ENCODE data around the gene RNF223. TPM values are rescaled to one million over a fixed set of nuclear protein-coding genes. Genes with fewer than 3 reads are reported as not detected.

RNF223 gene
- total and polyA plus RNA-seq, 2 of the 13 experiments (the other 11 are each of a cell fraction or from before 2014, with no cell fraction given): 0.03 TPM; not detected in 1

DNA sequence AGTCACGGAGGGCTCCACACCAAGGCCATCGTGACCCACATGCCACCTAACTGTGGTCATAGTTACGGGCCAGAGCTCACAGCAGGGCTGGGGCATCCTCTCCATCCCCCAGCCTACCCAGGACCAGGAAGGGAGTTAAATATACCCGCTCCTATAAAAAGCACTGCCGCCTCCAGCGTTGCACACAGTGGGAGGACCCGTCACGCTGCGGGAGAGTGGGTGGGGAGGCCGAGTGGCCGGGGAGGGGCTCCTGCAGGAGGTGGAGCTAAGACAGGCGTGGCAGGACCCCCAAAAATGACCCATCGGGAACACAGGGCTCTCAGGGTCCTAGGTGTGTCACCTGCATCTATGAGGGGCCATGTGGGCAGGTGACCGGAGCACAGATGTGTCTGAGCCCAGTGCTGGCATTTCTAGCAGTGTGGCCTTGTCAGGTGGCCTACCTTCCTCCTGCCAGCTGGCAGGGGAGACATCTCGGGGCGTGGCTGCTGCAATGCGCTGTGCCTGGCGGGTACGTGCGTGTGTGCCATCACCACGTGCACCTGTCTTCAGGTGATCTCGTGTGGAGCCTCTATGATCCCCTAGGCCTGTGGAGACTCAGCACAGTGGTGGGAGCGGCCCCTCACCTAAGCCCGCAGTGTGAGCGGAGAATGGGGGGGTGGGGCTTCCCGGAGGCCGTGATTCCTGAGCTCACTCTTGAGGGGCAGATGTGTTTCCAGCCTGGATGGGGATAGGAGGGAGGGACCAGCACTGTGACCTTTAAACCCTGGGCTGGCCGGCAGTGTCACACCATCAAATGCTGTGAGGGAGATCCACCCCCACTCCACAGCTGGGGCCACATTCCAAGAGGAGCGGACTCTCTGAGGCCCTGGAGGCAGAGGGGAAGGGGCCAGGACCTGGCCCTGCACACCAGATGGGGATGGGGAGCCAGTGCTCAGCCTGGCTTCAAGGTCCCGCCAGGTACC is 36.5 kb downstream of the RNF223 start (continued):
- TF ChIP-seq ZNF24 (IDR thresholded peaks at IDR 0.05): no peak
- TF ChIP-seq ZNF691 (CRISPR knock-in tag; IDR thresholded peaks at IDR 0.05; ENCODE audit: borderline replicate concordance, low read depth): peak; percentile 51; the same call in 1 of the 2 replicates
- TF ChIP-seq ZBTB42 (CRISPR knock-in tag; IDR thresholded peaks at IDR 0.05): 0 out of 2 replicates have a peak, but pooled peaks have one; percentile 50
- TF ChIP-seq MAFK (conservative IDR thresholded peaks at IDR 0.05 in 1 of 2, IDR thresholded peaks at IDR 0.05 in 1 of 2; ENCODE audit: low read length in 2 of 2): no peak
- no peak for TF ChIP-seq NFE2L1 (CRISPR knock-in tag; IDR thresholded peaks at IDR 0.05; ENCODE audit: borderline replicate concordance)
- peak; percentile 90 for TF ChIP-seq HNF4G (IDR thresholded peaks at IDR 0.05; ENCODE audit: borderline replicate concordance, low read depth, low read length)
- peak; percentile 76; the same call in 1 of the 2 replicates for TF ChIP-seq HNF4G (CRISPR knock-in tag; IDR thresholded peaks at IDR 0.05; ENCODE audit: borderline replicate concordance, low read depth)
- no peak for TF ChIP-seq ZSCAN12 (CRISPR knock-in tag; IDR thresholded peaks at IDR 0.05)
- peak; percentile 60; the same call in 1 of the 2 replicates for TF ChIP-seq ZMYM4 (CRISPR knock-in tag; IDR thresholded peaks at IDR 0.05)
- TF ChIP-seq MED1 (CRISPR knock-in tag; IDR thresholded peaks at IDR 0.05): peak; percentile 41; the same call in 1 of the 2 replicates
- TF ChIP-seq GABPA (IDR thresholded peaks at IDR 0.05; ENCODE audit: low read depth, low read length): no peak
- TF ChIP-seq GABPA (CRISPR knock-in tag; IDR thresholded peaks at IDR 0.05; ENCODE audit: low read depth): no peak
- TF ChIP-seq, protein P1, sequence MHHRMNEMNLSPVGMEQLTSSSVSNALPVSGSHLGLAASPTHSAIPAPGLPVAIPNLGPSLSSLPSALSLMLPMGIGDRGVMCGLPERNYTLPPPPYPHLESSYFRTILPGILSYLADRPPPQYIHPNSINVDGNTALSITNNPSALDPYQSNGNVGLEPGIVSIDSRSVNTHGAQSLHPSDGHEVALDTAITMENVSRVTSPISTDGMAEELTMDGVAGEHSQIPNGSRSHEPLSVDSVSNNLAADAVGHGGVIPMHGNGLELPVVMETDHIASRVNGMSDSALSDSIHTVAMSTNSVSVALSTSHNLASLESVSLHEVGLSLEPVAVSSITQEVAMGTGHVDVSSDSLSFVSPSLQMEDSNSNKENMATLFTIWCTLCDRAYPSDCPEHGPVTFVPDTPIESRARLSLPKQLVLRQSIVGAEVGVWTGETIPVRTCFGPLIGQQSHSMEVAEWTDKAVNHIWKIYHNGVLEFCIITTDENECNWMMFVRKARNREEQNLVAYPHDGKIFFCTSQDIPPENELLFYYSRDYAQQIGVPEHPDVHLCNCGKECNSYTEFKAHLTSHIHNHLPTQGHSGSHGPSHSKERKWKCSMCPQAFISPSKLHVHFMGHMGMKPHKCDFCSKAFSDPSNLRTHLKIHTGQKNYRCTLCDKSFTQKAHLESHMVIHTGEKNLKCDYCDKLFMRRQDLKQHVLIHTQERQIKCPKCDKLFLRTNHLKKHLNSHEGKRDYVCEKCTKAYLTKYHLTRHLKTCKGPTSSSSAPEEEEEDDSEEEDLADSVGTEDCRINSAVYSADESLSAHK (CRISPR knock-in tag; IDR thresholded peaks at IDR 0.05; ENCODE audit: borderline replicate concordance): no peak
- 0 out of 2 replicates have a peak, but pooled peaks have one; percentile 46 for TF ChIP-seq ZSCAN29 (CRISPR knock-in tag; conservative IDR thresholded peaks at IDR 0.05)
- no peak for TF ChIP-seq DNMT3B (CRISPR knock-in tag; conservative IDR thresholded peaks at IDR 0.05)
- TF ChIP-seq, protein P2, sequence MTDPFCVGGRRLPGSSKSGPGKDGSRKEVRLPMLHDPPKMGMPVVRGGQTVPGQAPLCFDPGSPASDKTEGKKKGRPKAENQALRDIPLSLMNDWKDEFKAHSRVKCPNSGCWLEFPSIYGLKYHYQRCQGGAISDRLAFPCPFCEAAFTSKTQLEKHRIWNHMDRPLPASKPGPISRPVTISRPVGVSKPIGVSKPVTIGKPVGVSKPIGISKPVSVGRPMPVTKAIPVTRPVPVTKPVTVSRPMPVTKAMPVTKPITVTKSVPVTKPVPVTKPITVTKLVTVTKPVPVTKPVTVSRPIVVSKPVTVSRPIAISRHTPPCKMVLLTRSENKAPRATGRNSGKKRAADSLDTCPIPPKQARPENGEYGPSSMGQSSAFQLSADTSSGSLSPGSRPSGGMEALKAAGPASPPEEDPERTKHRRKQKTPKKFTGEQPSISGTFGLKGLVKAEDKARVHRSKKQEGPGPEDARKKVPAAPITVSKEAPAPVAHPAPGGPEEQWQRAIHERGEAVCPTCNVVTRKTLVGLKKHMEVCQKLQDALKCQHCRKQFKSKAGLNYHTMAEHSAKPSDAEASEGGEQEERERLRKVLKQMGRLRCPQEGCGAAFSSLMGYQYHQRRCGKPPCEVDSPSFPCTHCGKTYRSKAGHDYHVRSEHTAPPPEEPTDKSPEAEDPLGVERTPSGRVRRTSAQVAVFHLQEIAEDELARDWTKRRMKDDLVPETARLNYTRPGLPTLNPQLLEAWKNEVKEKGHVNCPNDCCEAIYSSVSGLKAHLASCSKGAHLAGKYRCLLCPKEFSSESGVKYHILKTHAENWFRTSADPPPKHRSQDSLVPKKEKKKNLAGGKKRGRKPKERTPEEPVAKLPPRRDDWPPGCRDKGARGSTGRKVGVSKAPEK (CRISPR knock-in tag; IDR thresholded peaks at IDR 0.05; ENCODE audit: borderline replicate concordance): no peak
- no peak for TF ChIP-seq ZNF530 (CRISPR knock-in tag; IDR thresholded peaks at IDR 0.05; ENCODE audit: low read depth)
- no peak for TF ChIP-seq CCAR2 (optimal IDR thresholded peaks at IDR 0.05; ENCODE audit: low read depth, low read length)
- TF ChIP-seq, protein P3, sequence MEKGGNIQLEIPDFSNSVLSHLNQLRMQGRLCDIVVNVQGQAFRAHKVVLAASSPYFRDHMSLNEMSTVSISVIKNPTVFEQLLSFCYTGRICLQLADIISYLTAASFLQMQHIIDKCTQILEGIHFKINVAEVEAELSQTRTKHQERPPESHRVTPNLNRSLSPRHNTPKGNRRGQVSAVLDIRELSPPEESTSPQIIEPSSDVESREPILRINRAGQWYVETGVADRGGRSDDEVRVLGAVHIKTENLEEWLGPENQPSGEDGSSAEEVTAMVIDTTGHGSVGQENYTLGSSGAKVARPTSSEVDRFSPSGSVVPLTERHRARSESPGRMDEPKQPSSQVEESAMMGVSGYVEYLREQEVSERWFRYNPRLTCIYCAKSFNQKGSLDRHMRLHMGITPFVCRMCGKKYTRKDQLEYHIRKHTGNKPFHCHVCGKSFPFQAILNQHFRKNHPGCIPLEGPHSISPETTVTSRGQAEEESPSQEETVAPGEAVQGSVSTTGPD (CRISPR knock-in tag; IDR thresholded peaks at IDR 0.05): no peak
- no peak for TF ChIP-seq ZNF138 (CRISPR knock-in tag; IDR thresholded peaks at IDR 0.05; ENCODE audit: low read depth)
- peak; percentile 68; the same call in 1 of the 2 replicates for TF ChIP-seq ZNF343 (CRISPR knock-in tag; IDR thresholded peaks at IDR 0.05)
- TF ChIP-seq ZNF552 (CRISPR knock-in tag; IDR thresholded peaks at IDR 0.05; ENCODE audit: borderline replicate concordance): no peak

Data from HepG2 (cell line).